HEK293 (cell line): Measurements from ENCODE around the gene PSORS1C1.

Experiments used
- YY2 ChIP-seq: fragments of 450-650 bp; formaldehyde crosslinking; IDR thresholded peaks from 2 replicates; pipeline ENCODE4 v1.5.1; 2016; ENCODE audit warnings: missing biosample characterization, missing genetic modification characterization
- ZBTB17 ChIP-seq: fragments of 450-650 bp; formaldehyde crosslinking; IDR thresholded peaks from 2 replicates; pipeline ENCODE4 v1.5.1; 2016; ENCODE audit warnings: missing biosample characterization, missing genetic modification characterization
- ZNF10 ChIP-seq: fragments of 450-650 bp; formaldehyde crosslinking; IDR thresholded peaks from 2 replicates; pipeline ENCODE4 v1.5.1; 2017; ENCODE audit warnings: missing biosample characterization, missing genetic modification characterization
- ZNF24 ChIP-seq: fragments of 450-650 bp; formaldehyde crosslinking; IDR thresholded peaks from 2 replicates; pipeline ENCODE4 v1.5.1; 2016; ENCODE audit warnings: missing biosample characterization, missing genetic modification characterization
- ZNF530 ChIP-seq: fragments of 450-650 bp; formaldehyde crosslinking; IDR thresholded peaks from 2 replicates; pipeline ENCODE4 v1.5.1; 2016; ENCODE audit warnings: low read depth, missing biosample characterization, missing genetic modification characterization
- ZNF792 ChIP-seq: fragments of 450-650 bp; formaldehyde crosslinking; IDR thresholded peaks from 2 replicates; pipeline ENCODE4 v1.5.1; 2016; ENCODE audit warnings: missing biosample characterization, missing genetic modification characterization
- TF ChIP-seq, protein P1 (sequence below): fragments of 450-650 bp; formaldehyde crosslinking; IDR thresholded peaks from 2 replicates; pipeline ENCODE4 v1.5.1; 2016; ENCODE audit warnings: missing biosample characterization, missing genetic modification characterization
- TF ChIP-seq, protein P2 (sequence below): fragments of 450-650 bp; formaldehyde crosslinking; IDR thresholded peaks from 2 replicates; pipeline ENCODE4 v1.5.1; 2016; ENCODE audit warnings: missing biosample characterization, missing genetic modification characterization

DNA sequence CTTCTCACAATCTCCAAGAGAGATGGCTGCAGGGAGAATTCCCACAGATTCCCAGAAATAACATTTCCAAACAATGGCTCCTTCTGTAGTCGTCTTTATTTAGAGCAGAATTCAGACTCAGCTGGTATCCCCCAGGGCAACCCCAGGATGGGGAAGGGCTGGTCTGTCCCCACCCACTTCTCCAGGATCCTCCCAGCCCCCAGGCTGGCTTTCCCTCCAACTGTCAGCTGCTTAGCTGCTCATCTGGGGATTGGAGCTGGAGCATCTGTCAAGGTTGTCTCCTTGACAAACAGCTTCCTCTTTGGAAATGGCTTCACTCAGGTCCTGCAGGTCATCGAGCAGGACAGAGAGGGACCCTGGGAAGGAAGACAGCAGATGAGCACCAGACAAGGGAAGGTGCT, 27.8 kb downstream of the PSORS1C1 start:
- TF ChIP-seq ZNF792 (tag by site-specific recombination) (no peak), ZNF530 (no peak), YY2 (tag by site-specific recombination) (no peak), ZBTB17 (tag by site-specific recombination) (no peak), ZNF24 (tag by site-specific recombination) (no peak), ZNF10 (tag by site-specific recombination) (no peak)
- TF ChIP-seq, protein P1, sequence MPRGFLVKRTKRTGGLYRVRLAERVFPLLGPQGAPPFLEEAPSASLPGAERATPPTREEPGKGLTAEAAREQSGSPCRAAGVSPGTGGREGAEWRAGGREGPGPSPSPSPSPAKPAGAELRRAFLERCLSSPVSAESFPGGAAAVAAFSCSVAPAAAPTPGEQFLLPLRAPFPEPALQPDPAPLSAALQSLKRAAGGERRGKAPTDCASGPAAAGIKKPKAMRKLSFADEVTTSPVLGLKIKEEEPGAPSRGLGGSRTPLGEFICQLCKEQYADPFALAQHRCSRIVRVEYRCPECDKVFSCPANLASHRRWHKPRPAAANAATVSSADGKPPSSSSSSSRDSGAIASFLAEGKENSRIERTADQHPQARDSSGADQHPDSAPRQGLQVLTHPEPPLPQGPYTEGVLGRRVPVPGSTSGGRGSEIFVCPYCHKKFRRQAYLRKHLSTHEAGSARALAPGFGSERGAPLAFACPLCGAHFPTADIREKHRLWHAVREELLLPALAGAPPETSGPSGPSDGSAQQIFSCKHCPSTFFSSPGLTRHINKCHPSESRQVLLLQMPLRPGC (tag by site-specific recombination) = no peak
- TF ChIP-seq, protein P2, sequence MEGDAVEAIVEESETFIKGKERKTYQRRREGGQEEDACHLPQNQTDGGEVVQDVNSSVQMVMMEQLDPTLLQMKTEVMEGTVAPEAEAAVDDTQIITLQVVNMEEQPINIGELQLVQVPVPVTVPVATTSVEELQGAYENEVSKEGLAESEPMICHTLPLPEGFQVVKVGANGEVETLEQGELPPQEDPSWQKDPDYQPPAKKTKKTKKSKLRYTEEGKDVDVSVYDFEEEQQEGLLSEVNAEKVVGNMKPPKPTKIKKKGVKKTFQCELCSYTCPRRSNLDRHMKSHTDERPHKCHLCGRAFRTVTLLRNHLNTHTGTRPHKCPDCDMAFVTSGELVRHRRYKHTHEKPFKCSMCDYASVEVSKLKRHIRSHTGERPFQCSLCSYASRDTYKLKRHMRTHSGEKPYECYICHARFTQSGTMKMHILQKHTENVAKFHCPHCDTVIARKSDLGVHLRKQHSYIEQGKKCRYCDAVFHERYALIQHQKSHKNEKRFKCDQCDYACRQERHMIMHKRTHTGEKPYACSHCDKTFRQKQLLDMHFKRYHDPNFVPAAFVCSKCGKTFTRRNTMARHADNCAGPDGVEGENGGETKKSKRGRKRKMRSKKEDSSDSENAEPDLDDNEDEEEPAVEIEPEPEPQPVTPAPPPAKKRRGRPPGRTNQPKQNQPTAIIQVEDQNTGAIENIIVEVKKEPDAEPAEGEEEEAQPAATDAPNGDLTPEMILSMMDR = no peak
